ENCODE data around the gene CXorf66.
"Not testable (repeated sequence)": the region's sequence is repeated elsewhere in the genome, so short reads cannot be mapped to it uniquely, and the experiment has no call there.

The CXorf66 gene

DNA sequence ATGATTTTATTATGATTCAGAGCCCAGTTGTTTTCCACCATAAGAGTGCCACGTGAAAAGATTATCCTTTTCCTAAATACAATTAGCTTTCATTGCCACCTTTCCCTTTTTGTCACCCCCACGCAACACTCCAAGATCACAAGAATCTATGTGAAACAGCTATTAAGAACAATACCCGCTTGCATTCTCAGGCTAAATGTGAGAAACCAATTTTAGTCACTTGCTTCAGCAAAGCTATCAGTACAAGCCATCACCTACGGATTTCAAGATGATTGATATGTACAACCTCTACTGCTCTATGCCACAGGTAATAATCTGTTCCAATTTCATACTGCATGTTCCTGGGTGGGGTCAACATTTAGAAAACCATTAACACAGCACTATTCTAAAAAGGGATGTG is 34.9 kb downstream of the CXorf66 start:
- no peak overlapping the region for H3K4me3 ChIP-seq (ENCODE audit: low read depth, low read length)
- no peak for TF ChIP-seq CTCF (IDR thresholded peaks at IDR 0.05; ENCODE audit: low read depth, low read length)
- in situ Hi-C loops (cut with HindIII; ENCODE audit: low sequenced_read_pairs) = no loop called here
- no peak for DNase-seq (ENCODE audit: low read depth, low spot score)

GRCh38 chrX:139929876-139930275 is 35.4 kb downstream of the CXorf66 start:
- in situ Hi-C loops (cut with HindIII; ENCODE audit: low sequenced_read_pairs) = no loop called here

GRCh38 chrX:139924696-139925095 is 40.6 kb downstream of the CXorf66 start:
- in situ Hi-C loops (cut with HindIII; ENCODE audit: low sequenced_read_pairs) = no loop called here
- no peak for TF ChIP-seq CTCF (IDR thresholded peaks at IDR 0.05; ENCODE audit: low read depth, low read length)
- no peak overlapping the region for H3K4me3 ChIP-seq (ENCODE audit: low read depth, low read length)
- no peak for DNase-seq (ENCODE audit: low read depth, low spot score)

More at GRCh38 chrX:139929876-139930275, 35.4 kb downstream of the CXorf66 start:
- no peak for DNase-seq (ENCODE audit: low read depth, low spot score)
- no peak for TF ChIP-seq CTCF (IDR thresholded peaks at IDR 0.05; ENCODE audit: low read depth, low read length)
- H3K4me3 ChIP-seq (ENCODE audit: low read depth, low read length) = no peak overlapping the region

DNA sequence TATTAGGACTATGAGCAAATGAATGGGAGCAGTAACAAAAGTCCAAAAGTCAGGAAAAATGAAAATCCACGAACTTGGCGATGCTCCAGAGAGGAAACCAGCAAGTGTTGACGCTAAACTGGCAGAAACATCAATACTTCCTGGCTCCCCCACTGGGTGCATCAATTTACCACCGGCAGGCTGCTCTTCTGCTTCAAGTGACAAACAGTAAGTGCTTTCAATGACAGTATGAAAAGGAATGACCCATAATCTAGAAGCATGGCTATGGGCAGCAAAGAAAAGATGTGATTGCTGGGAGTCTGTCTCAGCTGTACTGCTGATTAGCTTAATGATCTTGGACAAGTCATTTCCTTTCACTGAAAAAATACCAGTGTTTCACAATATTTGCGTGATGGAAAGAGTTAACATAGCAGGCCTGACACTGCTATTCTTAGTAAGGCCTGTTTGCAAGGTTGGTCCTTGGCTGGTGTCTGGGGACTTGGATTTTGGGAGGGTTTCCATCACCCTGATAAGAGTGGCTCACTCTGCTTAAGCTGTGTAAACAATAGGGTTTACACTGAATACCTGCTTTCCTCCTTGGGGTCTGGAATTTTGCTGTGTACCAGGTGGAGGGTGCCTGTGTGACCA is 41.1 kb downstream of the CXorf66 start:
- in situ Hi-C loops (cut with HindIII; ENCODE audit: low sequenced_read_pairs) = no loop called here
- no peak for DNase-seq (ENCODE audit: low read depth, low spot score)
- no peak for TF ChIP-seq CTCF (IDR thresholded peaks at IDR 0.05; ENCODE audit: low read depth, low read length)
- no peak overlapping the region for H3K4me3 ChIP-seq (ENCODE audit: low read depth, low read length)

- DNase-seq (ENCODE audit: low read depth, low spot score); H3K4me3 ChIP-seq (ENCODE audit: low read depth, low read length); in situ Hi-C loops (cut with HindIII; ENCODE audit: low sequenced_read_pairs): not testable (repeated sequence)
These were observed 44.2 kb downstream of the CXorf66 start for GRCh38 chrX:139921142-139921541.

- H3K4me3 ChIP-seq (ENCODE audit: low read depth, low read length) = no peak overlapping the region
- DNase-seq (ENCODE audit: low read depth, low spot score) = no peak
- no peak for TF ChIP-seq CTCF (IDR thresholded peaks at IDR 0.05; ENCODE audit: low read depth, low read length)
- in situ Hi-C loops (cut with HindIII; ENCODE audit: low sequenced_read_pairs) = no loop called here
These were observed 45.0 kb downstream of the CXorf66 start for GRCh38 chrX:139920316-139920715.

DNA sequence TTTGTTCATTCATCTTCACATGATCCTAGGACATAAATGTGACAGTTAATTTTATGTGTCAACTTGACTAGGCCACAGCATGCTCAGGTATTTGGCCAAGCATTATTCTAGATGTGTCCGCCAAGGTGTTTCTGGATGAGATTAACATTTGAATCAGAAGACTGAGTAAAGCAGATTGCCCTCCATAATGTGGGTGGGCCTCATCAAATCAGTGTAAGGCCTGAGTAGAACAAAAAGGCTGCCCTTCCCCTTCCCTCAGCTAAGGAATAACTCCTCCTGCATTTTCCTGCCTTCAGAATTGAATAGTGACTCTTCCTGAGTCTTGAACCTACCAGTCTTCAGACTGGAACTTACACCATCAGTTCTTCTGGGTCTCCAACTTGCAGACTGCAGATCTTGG is 50.9 kb downstream of the CXorf66 start:
- in situ Hi-C loops (cut with HindIII; ENCODE audit: low sequenced_read_pairs) = no loop called here
- DNase-seq (ENCODE audit: low read depth, low spot score) = no peak
- no peak overlapping the region for H3K4me3 ChIP-seq (ENCODE audit: low read depth, low read length)
- TF ChIP-seq CTCF (IDR thresholded peaks at IDR 0.05; ENCODE audit: low read depth, low read length) = no peak

Measured in astrocyte of the spinal cord (primary cell).